ENCODE results near the gene ATAD3A. TPM values are rescaled to one million over a fixed set of nuclear protein-coding genes. Genes with fewer than 3 reads are reported as not detected.

The ATAD3A gene
- total RNA-seq, 1 donor from 2014 or later: 32.1 TPM

- H3K4me3 Mint-ChIP-seq (ENCODE audit: unreplicated experiment): no peak overlapping the region
- peak overlapping the region; percentile 8 for H3K27ac Mint-ChIP-seq (ENCODE audit: unreplicated experiment)
- peak; percentile 19 for DNase-seq
- no peaks in the 10 kb centered on the region for H3K36me3 Mint-ChIP-seq (ENCODE audit: unreplicated experiment)
- peaks cover 8% of the 10 kb centered on the region for H3K27me3 Mint-ChIP-seq (ENCODE audit: unreplicated experiment)
- TF ChIP-seq, protein P1, sequence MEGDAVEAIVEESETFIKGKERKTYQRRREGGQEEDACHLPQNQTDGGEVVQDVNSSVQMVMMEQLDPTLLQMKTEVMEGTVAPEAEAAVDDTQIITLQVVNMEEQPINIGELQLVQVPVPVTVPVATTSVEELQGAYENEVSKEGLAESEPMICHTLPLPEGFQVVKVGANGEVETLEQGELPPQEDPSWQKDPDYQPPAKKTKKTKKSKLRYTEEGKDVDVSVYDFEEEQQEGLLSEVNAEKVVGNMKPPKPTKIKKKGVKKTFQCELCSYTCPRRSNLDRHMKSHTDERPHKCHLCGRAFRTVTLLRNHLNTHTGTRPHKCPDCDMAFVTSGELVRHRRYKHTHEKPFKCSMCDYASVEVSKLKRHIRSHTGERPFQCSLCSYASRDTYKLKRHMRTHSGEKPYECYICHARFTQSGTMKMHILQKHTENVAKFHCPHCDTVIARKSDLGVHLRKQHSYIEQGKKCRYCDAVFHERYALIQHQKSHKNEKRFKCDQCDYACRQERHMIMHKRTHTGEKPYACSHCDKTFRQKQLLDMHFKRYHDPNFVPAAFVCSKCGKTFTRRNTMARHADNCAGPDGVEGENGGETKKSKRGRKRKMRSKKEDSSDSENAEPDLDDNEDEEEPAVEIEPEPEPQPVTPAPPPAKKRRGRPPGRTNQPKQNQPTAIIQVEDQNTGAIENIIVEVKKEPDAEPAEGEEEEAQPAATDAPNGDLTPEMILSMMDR (IDR thresholded peaks at IDR 0.05; ENCODE audit: partially characterized antibody, unreplicated experiment): no peak
- peaks cover 7% of the 10 kb centered on the region for H3K9me3 Mint-ChIP-seq (ENCODE audit: unreplicated experiment)
- H3K4me1 Mint-ChIP-seq (ENCODE audit: low read depth, unreplicated experiment): peaks cover 4% of the 10 kb centered on the region
Measured at GRCh38 chr1:1541956-1542765, 30.2 kb downstream of the ATAD3A start.

- H3K27ac Mint-ChIP-seq (ENCODE audit: unreplicated experiment): no peak overlapping the region
- no peak for DNase-seq
- peaks cover 4% of the 10 kb centered on the region for H3K4me1 Mint-ChIP-seq (ENCODE audit: low read depth, unreplicated experiment)
- H3K36me3 Mint-ChIP-seq (ENCODE audit: unreplicated experiment): no peaks in the 10 kb centered on the region
- no peak overlapping the region for H3K4me3 Mint-ChIP-seq (ENCODE audit: unreplicated experiment)
- peaks cover 5% of the 10 kb centered on the region for H3K9me3 Mint-ChIP-seq (ENCODE audit: unreplicated experiment)
- peaks cover 8% of the 10 kb centered on the region for H3K27me3 Mint-ChIP-seq (ENCODE audit: unreplicated experiment)
- TF ChIP-seq, protein P1 (IDR thresholded peaks at IDR 0.05; ENCODE audit: partially characterized antibody, unreplicated experiment): no peak
Measured at GRCh38 chr1:1542766-1543705, 31.1 kb downstream of the ATAD3A start.

GRCh38 chr1:1543706-1544099 is 31.7 kb downstream of the ATAD3A start:
- peaks cover 5% of the 10 kb centered on the region for H3K9me3 Mint-ChIP-seq (ENCODE audit: unreplicated experiment)
- no peak for DNase-seq
- peaks cover 2% of the 10 kb centered on the region for H3K4me1 Mint-ChIP-seq (ENCODE audit: low read depth, unreplicated experiment)
- no peak overlapping the region for H3K27ac Mint-ChIP-seq (ENCODE audit: unreplicated experiment)
- no peak overlapping the region for H3K4me3 Mint-ChIP-seq (ENCODE audit: unreplicated experiment)
- no peaks in the 10 kb centered on the region for H3K36me3 Mint-ChIP-seq (ENCODE audit: unreplicated experiment)
- TF ChIP-seq, protein P1 (IDR thresholded peaks at IDR 0.05; ENCODE audit: partially characterized antibody, unreplicated experiment): no peak
- H3K27me3 Mint-ChIP-seq (ENCODE audit: unreplicated experiment): peaks cover 6% of the 10 kb centered on the region

DNA sequence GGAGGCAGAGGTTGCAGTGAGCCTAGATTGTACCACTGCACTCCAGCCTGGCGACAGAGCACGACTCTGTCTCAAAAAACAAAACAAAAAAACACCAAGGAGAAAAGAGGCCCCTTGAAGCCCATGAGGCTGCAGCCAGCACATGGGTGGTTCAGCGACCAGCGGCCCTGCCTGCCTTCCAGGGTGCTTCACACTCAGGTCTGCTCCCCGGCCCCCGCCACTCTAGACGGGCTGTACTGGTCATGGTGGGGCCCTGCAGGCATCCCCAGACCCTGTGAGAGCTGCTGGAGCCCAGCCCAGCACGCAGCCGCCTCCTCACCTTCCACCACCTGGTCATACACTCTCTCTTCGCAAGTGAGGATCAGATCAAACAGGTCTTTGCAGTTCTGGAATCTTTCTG is 32.6 kb downstream of the ATAD3A start:
- Mint-ChIP-seq H3K4me1 (ENCODE audit: low read depth, unreplicated experiment) (no peaks in the 10 kb centered on the region), H3K27me3 (ENCODE audit: unreplicated experiment) (peaks cover 3% of the 10 kb centered on the region), H3K9me3 (ENCODE audit: unreplicated experiment) (peaks cover 5% of the 10 kb centered on the region), H3K36me3 (ENCODE audit: unreplicated experiment) (no peaks in the 10 kb centered on the region), H3K4me3 (ENCODE audit: unreplicated experiment) (no peak overlapping the region), H3K27ac (ENCODE audit: unreplicated experiment) (no peak overlapping the region)
- TF ChIP-seq, protein P1 (IDR thresholded peaks at IDR 0.05; ENCODE audit: partially characterized antibody, unreplicated experiment): no peak
- DNase-seq: no peak
